MCF 10A (cell line): ENCODE data around the gene RNF220. TPM values are rescaled to one million over a fixed set of nuclear protein-coding genes. Genes with fewer than 3 reads are reported as not detected.

Experiments
- BruUV-seq: library from RNA; stranded (reverse); fragments of 400-500 nt; replicated peaks from 2 replicates; lab custom pipeline; 2021; lab: Mats Ljungman, UMichigan
- CTCF ChIA-PET: fragments of 300-600 bp; sonication (Branson Sonifier 250); formaldehyde crosslinking; extraction: SDS; loops from one replicate; lab custom pipeline; 2021; ENCODE audit warnings: antibody characterized with exemption, inconsistent platforms; lab: Yijun Ruan, JAX
- POLR2A ChIA-PET: fragments of 300-600, 350-650 bp; sonication (Branson Sonifier 250); formaldehyde crosslinking; extraction: SDS; loops from one replicate; lab custom pipeline; 2020; ENCODE audit warnings: antibody characterized with exemption, inconsistent platforms; lab: Yijun Ruan, JAX
- DNase-seq: peaks from one replicate; pipeline ENCODE4 v3.0.0-alpha.2; 2018; ENCODE audit not compliant: unreplicated experiment
- H3K27ac Mint-ChIP-seq: one replicate; pipeline ENCODE4 v1.8.0; 2022; ENCODE audit warnings: mild to moderate bottlenecking, low read depth, mixed read lengths; ENCODE audit not compliant: unreplicated experiment
- H3K27me3 Mint-ChIP-seq: one replicate; pipeline ENCODE4 v1.8.0; 2022; ENCODE audit warnings: mixed read lengths; ENCODE audit not compliant: insufficient read depth, unreplicated experiment
- H3K36me3 Mint-ChIP-seq: one replicate; pipeline ENCODE4 v1.8.0; 2022; ENCODE audit warnings: mild to moderate bottlenecking, moderate library complexity, mixed read lengths; ENCODE audit not compliant: insufficient read depth, unreplicated experiment
- H3K4me1 Mint-ChIP-seq: one replicate; pipeline ENCODE4 v1.8.0; 2022; ENCODE audit warnings: mixed read lengths; ENCODE audit not compliant: insufficient read depth, unreplicated experiment
- H3K4me3 Mint-ChIP-seq: one replicate; pipeline ENCODE4 v1.8.0; 2022; ENCODE audit warnings: mild to moderate bottlenecking, moderate library complexity, mixed read lengths; ENCODE audit not compliant: unreplicated experiment
- H3K9me3 Mint-ChIP-seq: one replicate; pipeline ENCODE4 v1.8.0; 2022; ENCODE audit warnings: mixed read lengths; ENCODE audit not compliant: unreplicated experiment
- CTCF ChIP-seq: fragments of 200-600 bp; IDR thresholded peaks from one replicate; pipeline ENCODE4 v1.8.0; 2022; ENCODE audit warnings: antibody characterized with exemption, mild to moderate bottlenecking; ENCODE audit not compliant: unreplicated experiment
- intact Hi-C: fragments of 100-400 bp; cut with micrococcal nuclease; formaldehyde crosslinking; loops from 2 replicates; pipeline ENCODE4 v1.14.1; 2022
- total RNA-seq: library from RNA; stranded (reverse); gene quantifications from 2 replicates; pipeline ENCODE4 v1.2.3, GENCODE V29; 2022

The RNF220 gene
- total RNA-seq, 1 experiment from 2014 or later: 67.1 TPM

GRCh38 chr1:44677201-44677766, 272.2 kb downstream of the RNF220 start:
- Mint-ChIP-seq H3K4me3 (no peak overlapping the region), H3K4me1 (peaks cover 11% of the 10 kb centered on the region), H3K36me3 (no peaks in the 10 kb centered on the region), H3K27ac (no peak overlapping the region), H3K9me3 (no peaks in the 10 kb centered on the region), H3K27me3 (no peaks in the 10 kb centered on the region)
- peak; percentile 66 for DNase-seq
- intact Hi-C loops: loop anchor here (1.0 kb wide), 1 partner anchor 22 kb away; no protein-coding TSS in a partner anchor
- CTCF ChIA-PET: interaction anchor here (0.9 to 2.5 kb wide), 4 partner anchors 8 to 255 kb away, joined by 3 to 7 read pairs (median 4); no protein-coding TSS in a partner anchor
- POLR2A ChIA-PET: interaction anchor here (0.7 kb wide), 1 partner anchor 1387 kb away, joined by 3 read pairs; no protein-coding TSS in a partner anchor
- BruUV-seq: no TSS peak
- TF ChIP-seq CTCF: peak; percentile 53

GRCh38 chr1:44678120-44678519, 273.1 kb downstream of the RNF220 start:
- no TSS peak for BruUV-seq
- Mint-ChIP-seq H3K27ac (no peak overlapping the region), H3K9me3 (no peaks in the 10 kb centered on the region), H3K4me1 (peaks cover 8% of the 10 kb centered on the region), H3K27me3 (no peaks in the 10 kb centered on the region), H3K36me3 (no peaks in the 10 kb centered on the region), H3K4me3 (no peak overlapping the region)
- no peak for DNase-seq
- intact Hi-C loops: no loop called here
- ChIA-PET POLR2A (interaction anchor here (0.7 kb wide), 1 partner anchor 1386 kb away, joined by 3 read pairs; no protein-coding TSS in a partner anchor), CTCF (interaction anchor here (0.9 kb wide), 1 partner anchor 256 kb away, joined by 3 read pairs; no protein-coding TSS in a partner anchor)
- no peak for TF ChIP-seq CTCF

GRCh38 chr1:44678626-44679025, 273.6 kb downstream of the RNF220 start:
- ChIA-PET POLR2A (no interaction called here), CTCF (no interaction called here)
- H3K4me1 Mint-ChIP-seq: peaks cover 8% of the 10 kb centered on the region
- no peaks in the 10 kb centered on the region for H3K36me3 Mint-ChIP-seq
- intact Hi-C loops: no loop called here
- no TSS peak for BruUV-seq
- H3K4me3 Mint-ChIP-seq: no peak overlapping the region
- H3K27me3 Mint-ChIP-seq: no peaks in the 10 kb centered on the region
- no peak for DNase-seq
- no peak overlapping the region for H3K27ac Mint-ChIP-seq
- TF ChIP-seq CTCF: no peak
- H3K9me3 Mint-ChIP-seq: no peaks in the 10 kb centered on the region

GRCh38 chr1:44679468-44679867, 274.4 kb downstream of the RNF220 start:
- ChIA-PET POLR2A (interaction anchor here (0.7 to 1.2 kb wide), 2 partner anchors 46 to 117 kb away, joined by 3 read pairs; no protein-coding TSS in a partner anchor), CTCF (interaction anchor here (0.6 to 0.7 kb wide), 3 partner anchors 10 to 998 kb away, joined by 3 read pairs; no protein-coding TSS in a partner anchor)
- Mint-ChIP-seq H3K4me3 (no peak overlapping the region), H3K27ac (no peak overlapping the region), H3K9me3 (no peaks in the 10 kb centered on the region), H3K36me3 (no peaks in the 10 kb centered on the region), H3K27me3 (no peaks in the 10 kb centered on the region), H3K4me1 (peaks cover 8% of the 10 kb centered on the region)
- intact Hi-C loops: no loop called here
- TF ChIP-seq CTCF: no peak
- no peak for DNase-seq
- no TSS peak for BruUV-seq
